Ectodermal cell (in vitro differentiated cells): ENCODE data around the gene MTRFR.
"Not testable (repeated sequence)": the region's sequence is repeated elsewhere in the genome, so short reads cannot be mapped to it uniquely, and the experiment has no call there.

Experiments used
- H3K27ac ChIP-seq: 2 replicates; pipeline ENCODE4 v1.7.0; 2013; ENCODE audit warnings: mild to moderate bottlenecking, low read depth, low read length; ENCODE audit not compliant: insufficient read depth, poor library complexity, severe bottlenecking
- H3K27me3 ChIP-seq: 2 replicates; pipeline ENCODE4 v1.7.0; 2013; ENCODE audit warnings: mild to moderate bottlenecking, low read length; ENCODE audit not compliant: insufficient read depth, control insufficient read depth, poor library complexity, severe bottlenecking
- H3K36me3 ChIP-seq: one replicate; pipeline ENCODE4 v1.7.0; 2013; ENCODE audit warnings: low read length; ENCODE audit not compliant: control insufficient read depth, insufficient read depth
- H3K4me1 ChIP-seq: one replicate; pipeline ENCODE4 v1.7.0; 2013; ENCODE audit warnings: low read length; ENCODE audit not compliant: control insufficient read depth, insufficient read depth
- H3K4me3 ChIP-seq: 2 replicates; pipeline ENCODE4 v1.7.0; 2013; ENCODE audit warnings: low read depth, low read length, control low read depth; ENCODE audit not compliant: insufficient read depth
- H3K9me3 ChIP-seq: 2 replicates; pipeline ENCODE4 v1.7.0; 2013; ENCODE audit warnings: mild to moderate bottlenecking, low read length, moderate library complexity; ENCODE audit not compliant: control insufficient read depth
- WGBS, 2 experiments: methylation state at CpG; one replicate each; pipeline ENCODE4 v1.1.7; 2013; ENCODE audit warnings: missing lambda C conversion rate in 2 of 2; 5-methylcytosine and 5-hydroxymethylcytosine counted together

The MTRFR gene

DNA sequence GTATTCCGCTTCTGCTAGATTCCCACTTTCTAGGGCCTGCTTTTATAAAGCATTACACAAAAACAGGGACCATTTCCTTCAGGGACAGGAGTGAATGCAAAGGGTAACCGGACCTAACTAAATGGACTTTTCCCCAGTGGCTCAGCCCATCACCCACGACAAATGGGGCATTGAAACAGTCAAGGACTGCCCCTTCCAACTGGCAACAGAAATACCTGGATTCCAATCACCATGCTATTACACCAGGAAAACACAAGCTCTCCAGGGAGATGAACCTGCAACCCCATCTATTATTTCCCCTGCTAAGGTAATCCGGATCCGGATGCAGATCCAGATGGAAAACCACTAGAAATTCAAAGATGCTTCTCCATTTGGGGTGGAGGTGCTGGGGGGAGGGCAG lies 1.3 kb upstream of the MTRFR start:
- H3K27ac ChIP-seq = no peak overlapping the region
- peak overlapping the region; percentile 98 for H3K4me3 ChIP-seq
- H3K27me3 ChIP-seq = no peaks in the 10 kb centered on the region
- no peaks in the 10 kb centered on the region for H3K9me3 ChIP-seq
- H3K36me3 ChIP-seq = no peaks in the 10 kb centered on the region
- 38 to 39% methylated on average over 3 to 5 of the region's 5 CpGs for WGBS, 2 experiments
- H3K4me1 ChIP-seq = peaks cover 5% of the 10 kb centered on the region

DNA sequence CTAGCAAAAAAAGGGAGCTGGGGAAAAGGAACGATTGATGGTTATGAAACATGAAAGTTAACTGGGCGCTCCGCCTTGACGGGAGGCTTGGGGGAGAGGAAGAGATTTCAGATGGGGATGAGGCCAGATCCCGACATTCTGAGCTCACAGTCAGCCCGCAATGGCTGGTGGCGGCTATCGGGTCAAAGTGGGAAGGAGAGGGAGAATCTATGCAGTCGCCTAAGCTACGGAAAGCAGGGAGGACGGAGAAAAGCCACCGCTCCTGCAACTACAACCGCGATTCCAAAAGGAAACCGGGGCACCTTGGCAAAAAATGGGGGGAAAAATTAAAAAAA lies 797 bp upstream of the MTRFR start:
- Histone ChIP-seq H3K9me3 (no peaks in the 10 kb centered on the region), H3K4me1 (peaks cover 5% of the 10 kb centered on the region), H3K27me3 (no peaks in the 10 kb centered on the region), H3K36me3 (no peaks in the 10 kb centered on the region), H3K4me3 (peak overlapping the region; percentile 98), H3K27ac (no peak overlapping the region)
- WGBS, 2 experiments = 0 to 1% methylated on average over 15 of the region's 15 CpGs

DNA sequence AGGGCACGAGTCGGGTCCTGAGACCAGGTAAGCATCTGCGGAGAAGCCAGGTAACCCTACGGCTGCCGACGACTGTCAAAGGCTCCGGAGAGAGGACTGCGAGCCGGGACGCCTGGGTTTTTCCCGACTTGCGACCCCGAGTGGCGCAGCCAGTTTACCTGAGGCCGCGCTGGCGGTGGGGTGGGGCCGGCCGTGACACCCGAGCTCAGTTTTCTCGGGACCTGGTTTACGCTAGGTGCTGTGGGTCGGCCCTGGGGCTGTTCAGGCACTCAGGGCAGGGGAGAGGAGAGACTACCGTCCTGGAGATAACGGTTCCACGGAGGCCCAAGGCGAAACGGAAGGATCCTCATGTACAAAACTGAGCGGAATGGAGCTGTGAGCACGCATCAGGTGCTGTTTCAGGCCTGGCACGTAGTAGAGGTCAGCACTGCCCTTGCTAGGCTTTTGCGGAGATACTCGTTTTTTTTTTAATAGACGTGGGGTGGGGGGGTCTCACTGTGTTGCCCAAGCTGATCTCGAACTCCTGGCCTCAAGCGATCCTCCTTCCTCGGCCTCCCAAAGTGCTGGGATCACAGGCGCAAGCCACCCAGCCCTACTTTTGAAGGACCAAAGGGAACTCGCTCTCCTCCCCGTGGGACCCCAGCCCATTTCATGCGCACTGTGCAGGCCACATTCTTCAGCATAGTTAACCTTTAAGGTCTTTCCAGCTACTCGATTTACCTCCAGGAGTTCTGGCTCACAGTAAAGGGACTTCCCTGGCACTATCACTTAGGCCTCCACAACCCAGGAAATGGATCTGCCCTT lies 471 bp downstream of the MTRFR start:
- 15% methylated on average over 42 of the region's 42 CpGs for WGBS, 2 experiments
- no peak overlapping the region for H3K27ac ChIP-seq
- no peaks in the 10 kb centered on the region for H3K27me3 ChIP-seq
- no peaks in the 10 kb centered on the region for H3K36me3 ChIP-seq
- H3K4me1 ChIP-seq = peaks cover 5% of the 10 kb centered on the region
- no peaks in the 10 kb centered on the region for H3K9me3 ChIP-seq
- H3K4me3 ChIP-seq = peak overlapping the region; percentile 98

DNA sequence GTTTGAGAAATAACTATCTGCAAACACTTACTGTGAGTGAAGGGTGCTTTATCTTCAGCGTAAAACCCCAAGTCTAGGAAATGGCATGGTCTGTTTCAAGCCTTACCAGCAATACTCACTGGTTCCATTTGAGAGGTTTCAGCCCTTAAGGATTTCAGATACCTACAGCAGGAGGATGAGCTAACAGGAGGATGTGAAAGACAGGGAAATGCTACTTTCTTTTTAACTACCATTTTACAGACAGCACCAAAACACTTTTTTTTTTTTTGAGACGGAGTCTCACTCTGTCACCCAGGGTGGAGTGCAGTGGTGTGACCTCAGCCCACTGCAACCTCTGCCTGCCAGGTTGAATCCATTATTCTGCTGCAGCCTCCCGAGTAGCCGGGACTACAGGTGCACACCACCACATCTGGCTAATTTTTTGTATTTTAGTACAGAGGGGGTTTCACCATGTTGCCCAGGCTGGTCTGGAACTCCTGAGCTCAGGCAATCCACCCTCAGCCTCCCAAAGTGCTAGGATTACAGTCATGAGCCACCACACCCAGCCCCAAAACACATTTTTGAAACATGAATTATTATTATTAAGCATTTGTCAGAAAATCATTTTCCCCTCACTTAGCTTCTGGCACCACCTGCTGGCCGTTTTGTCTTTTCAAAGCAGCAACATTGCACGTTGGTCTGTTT lies 4.6 kb downstream of the MTRFR start:
- 65 to 70% methylated on average over 6 of the region's 6 CpGs for WGBS, 2 experiments
- no peaks in the 10 kb centered on the region for H3K36me3 ChIP-seq
- no peaks in the 10 kb centered on the region for H3K9me3 ChIP-seq
- H3K27ac ChIP-seq = no peak overlapping the region
- no peaks in the 10 kb centered on the region for H3K4me1 ChIP-seq
- H3K4me3 ChIP-seq = no peak overlapping the region
- no peaks in the 10 kb centered on the region for H3K27me3 ChIP-seq

DNA sequence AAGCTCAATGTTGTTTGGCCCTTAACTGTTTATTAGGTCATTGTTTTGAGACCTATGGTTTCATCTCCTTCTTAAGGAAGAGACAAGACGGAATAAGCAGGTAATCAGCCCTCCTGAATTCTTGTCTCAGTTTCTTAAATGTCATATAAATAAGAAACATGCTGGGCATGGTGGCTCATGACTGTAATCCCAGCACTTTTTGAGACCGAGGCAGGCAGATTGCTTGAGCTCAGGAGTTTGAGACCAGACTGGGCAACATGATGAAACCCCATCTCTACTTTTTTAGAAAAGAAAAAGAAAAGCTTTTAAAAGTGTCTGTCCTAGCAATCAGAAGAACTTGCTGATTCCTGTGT lies 5.1 kb downstream of the MTRFR start:
- H3K4me3 ChIP-seq = no peak overlapping the region
- H3K36me3 ChIP-seq = no peaks in the 10 kb centered on the region
- 87 to 90% methylated on average over 2 of the region's 2 CpGs for WGBS, 2 experiments
- no peaks in the 10 kb centered on the region for H3K9me3 ChIP-seq
- H3K4me1 ChIP-seq = no peaks in the 10 kb centered on the region
- no peak overlapping the region for H3K27ac ChIP-seq
- no peaks in the 10 kb centered on the region for H3K27me3 ChIP-seq

DNA sequence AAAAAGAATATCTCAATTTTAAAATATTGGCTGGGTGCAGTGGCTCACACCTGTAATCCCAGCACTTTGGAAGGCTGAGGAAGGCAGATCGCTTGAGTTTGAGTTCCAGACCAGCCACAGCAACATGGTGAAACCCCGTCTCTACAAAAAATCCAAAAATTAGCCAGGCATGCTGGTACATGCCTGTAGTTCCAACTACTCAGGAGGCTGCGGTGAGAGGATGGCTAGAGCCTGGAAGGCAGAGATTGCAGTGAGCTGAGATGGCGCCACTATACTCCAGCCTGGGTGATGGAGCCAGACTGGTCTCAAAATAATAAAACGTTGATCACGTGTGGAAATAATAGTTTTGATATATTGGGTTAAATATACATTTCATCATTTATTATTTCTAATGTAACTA lies 5.7 kb downstream of the MTRFR start:
- H3K4me1 ChIP-seq = no peaks in the 10 kb centered on the region
- H3K4me3 ChIP-seq = no peak overlapping the region
- H3K27ac ChIP-seq = no peak overlapping the region
- H3K9me3 ChIP-seq = no peaks in the 10 kb centered on the region
- WGBS, 2 experiments = 91 to 97% methylated on average over 4 to 5 of the region's 6 CpGs
- no peaks in the 10 kb centered on the region for H3K36me3 ChIP-seq
- no peaks in the 10 kb centered on the region for H3K27me3 ChIP-seq

DNA sequence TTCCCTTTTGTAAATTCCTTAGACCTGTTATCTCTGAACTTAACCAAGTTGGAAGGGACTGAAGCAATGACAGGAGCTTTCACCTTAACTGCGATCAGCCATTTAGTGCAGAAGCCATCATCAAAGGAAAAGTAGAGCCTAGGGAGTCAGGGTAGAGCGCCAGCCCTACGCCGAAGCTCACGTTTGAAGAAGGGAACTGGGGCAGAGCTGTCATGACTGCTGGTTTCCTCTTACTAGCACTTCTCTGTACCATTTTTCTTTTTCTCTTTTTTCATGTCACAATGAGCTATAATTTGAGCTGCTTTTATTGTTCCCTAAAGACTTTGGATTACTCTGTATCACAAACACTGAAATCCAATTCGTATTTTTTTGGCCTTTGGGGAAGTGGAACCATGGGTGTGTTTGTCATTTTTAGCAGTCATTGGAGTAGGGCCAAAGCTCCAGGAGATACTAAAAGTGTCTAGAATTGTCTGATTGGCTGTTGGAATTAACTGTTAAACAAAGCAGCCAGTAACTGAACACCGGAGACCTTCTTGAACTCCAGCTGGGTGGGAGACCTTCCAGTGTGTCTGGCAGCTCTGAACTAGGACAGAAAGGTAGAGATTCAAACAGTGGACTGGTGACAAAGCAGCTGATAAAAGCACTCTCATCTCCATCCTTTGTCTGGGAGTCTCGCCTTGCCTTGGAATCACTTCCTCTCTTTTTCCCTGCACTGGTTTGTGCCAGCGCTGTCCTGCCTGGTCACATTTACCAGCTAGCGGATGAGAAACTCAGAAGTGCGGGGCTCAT lies 9.1 kb downstream of the MTRFR start:
- H3K4me3 ChIP-seq = no peak overlapping the region
- no peaks in the 10 kb centered on the region for H3K9me3 ChIP-seq
- WGBS, 2 experiments = 81 to 83% methylated on average over 11 of the region's 11 CpGs
- H3K36me3 ChIP-seq = peaks cover 3% of the 10 kb centered on the region
- H3K27ac ChIP-seq = no peak overlapping the region
- no peaks in the 10 kb centered on the region for H3K27me3 ChIP-seq
- no peaks in the 10 kb centered on the region for H3K4me1 ChIP-seq

DNA sequence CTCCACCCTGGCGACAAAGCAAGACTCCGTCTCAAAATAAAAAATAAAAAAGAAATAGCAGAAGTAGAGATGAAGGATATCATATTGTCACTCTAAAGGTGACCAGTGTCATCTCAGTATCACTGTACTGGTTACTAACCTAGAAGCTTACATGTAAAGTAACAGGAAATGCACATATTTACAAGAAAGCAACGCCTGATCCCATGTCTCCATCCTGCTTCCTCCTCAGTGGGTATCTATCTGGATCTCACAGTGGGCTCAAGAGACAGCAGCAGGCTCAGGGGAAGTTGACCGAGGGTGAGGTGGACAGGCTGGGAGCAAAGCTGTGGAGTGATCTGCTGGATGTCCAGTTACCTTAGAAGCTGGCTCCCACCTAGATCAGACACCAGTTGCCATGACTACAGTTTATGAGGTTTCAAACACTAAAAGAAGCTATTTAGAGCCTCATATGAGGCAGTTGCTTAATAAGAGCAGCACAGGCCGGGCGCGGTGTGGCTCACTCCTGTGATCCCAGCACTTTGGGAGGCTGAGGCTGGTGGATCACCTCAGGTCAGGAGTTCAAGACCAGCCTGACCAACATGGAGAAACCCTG lies 10.5 kb downstream of the MTRFR start:
- no peak overlapping the region for H3K4me3 ChIP-seq
- WGBS, 2 experiments = 82 to 90% methylated on average over 5 to 7 of the region's 7 CpGs
- no peak overlapping the region for H3K27ac ChIP-seq
- H3K36me3 ChIP-seq = peaks cover 3% of the 10 kb centered on the region
- no peaks in the 10 kb centered on the region for H3K4me1 ChIP-seq
- H3K9me3 ChIP-seq = no peaks in the 10 kb centered on the region
- H3K27me3 ChIP-seq = no peaks in the 10 kb centered on the region

DNA sequence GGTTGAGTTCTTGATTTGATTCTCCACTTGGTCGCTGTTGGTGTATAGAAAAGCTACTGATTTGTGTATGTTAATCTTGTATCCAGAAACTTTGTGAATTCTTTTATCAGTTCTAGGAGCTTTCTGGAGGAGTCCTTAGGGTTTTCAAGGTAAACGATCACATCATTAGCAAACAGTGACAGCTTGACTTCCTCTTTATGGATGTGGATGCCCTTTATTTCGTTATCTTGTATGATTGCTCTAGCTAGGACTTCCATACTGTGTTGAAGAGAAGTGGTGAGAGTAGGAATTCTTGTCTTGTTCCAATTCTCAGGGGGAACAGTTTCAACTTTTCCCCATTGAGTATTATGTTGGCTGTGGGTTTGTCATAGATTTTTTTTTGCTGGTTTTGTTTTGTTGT lies 12.4 kb downstream of the MTRFR start:
- H3K9me3 ChIP-seq = no peaks in the 10 kb centered on the region
- peaks cover 10% of the 10 kb centered on the region for H3K36me3 ChIP-seq
- WGBS, 2 experiments = 97 to 98% methylated on average over 3 of the region's 3 CpGs
- H3K4me3 ChIP-seq = no peak overlapping the region
- no peak overlapping the region for H3K27ac ChIP-seq
- no peaks in the 10 kb centered on the region for H3K4me1 ChIP-seq
- H3K27me3 ChIP-seq = no peaks in the 10 kb centered on the region

DNA sequence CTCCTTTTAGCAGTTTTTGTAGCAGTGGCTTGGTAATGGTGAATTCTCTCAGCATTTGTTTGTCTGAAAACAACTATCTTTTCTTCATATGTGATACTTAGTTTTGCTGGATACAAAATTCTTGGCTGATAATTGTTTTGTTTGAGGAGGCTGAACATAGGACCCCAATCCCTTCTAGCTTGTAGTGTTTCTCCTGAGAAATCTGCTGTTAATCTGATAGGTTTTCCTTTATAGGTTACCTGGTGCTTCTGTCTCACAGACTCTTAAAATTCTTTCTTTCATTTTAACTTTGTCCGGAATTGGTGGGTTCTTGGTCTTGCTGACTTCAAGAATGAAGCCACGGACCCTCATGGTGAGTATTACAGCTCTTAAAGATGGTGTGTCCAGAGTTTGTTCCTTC lies 14.9 kb downstream of the MTRFR start:
- H3K4me1 ChIP-seq, H3K9me3 ChIP-seq, H3K27me3 ChIP-seq, H3K36me3 ChIP-seq, H3K27ac ChIP-seq, H3K4me3 ChIP-seq: not testable (repeated sequence)
- WGBS, 2 experiments = 91 to 95% methylated on average over 2 of the region's 2 CpGs
